ENCODE results near the gene CRELD1.
"Not testable (repeated sequence)": the region's sequence is repeated elsewhere in the genome, so short reads cannot be mapped to it uniquely, and the experiment has no call there.

Gene CRELD1

GRCh38 chr3:9935966-9936510 lies 2.4 kb downstream of the CRELD1 start:
- DNase-seq, result no peak

GRCh38 chr3:9937486-9938238 lies 4.0 kb downstream of the CRELD1 start:
- no peak for DNase-seq

GRCh38 chr3:9938966-9939365 lies 5.3 kb downstream of the CRELD1 start:
- no peak for DNase-seq

- not testable (repeated sequence) for DNase-seq
These were observed 6.3 kb downstream of the CRELD1 start for GRCh38 chr3:9939906-9940305.

- no peak for DNase-seq
These were observed 7.1 kb downstream of the CRELD1 start for GRCh38 chr3:9940746-9941145.

GRCh38 chr3:9942164-9942563 lies 8.5 kb downstream of the CRELD1 start:
- no peak for DNase-seq

GRCh38 chr3:9942934-9943690 lies 9.5 kb downstream of the CRELD1 start:
- DNase-seq, result no peak

- no peak for DNase-seq
These were observed 10.6 kb downstream of the CRELD1 start for GRCh38 chr3:9944271-9944670.

- DNase-seq, result no peak
These were observed 11.7 kb downstream of the CRELD1 start for GRCh38 chr3:9945358-9945757.

- peak; percentile 79 to 89 for DNase-seq
These were observed 12.7 kb downstream of the CRELD1 start for GRCh38 chr3:9946112-9947024.

- DNase-seq, result peak; percentile 61 to 84
These were observed 13.7 kb downstream of the CRELD1 start for GRCh38 chr3:9947025-9947995.

- no peak for DNase-seq
These were observed 15.0 kb downstream of the CRELD1 start for GRCh38 chr3:9948586-9948985.

GRCh38 chr3:9949115-9949514 lies 15.5 kb downstream of the CRELD1 start:
- no peak for DNase-seq

GRCh38 chr3:9949626-9950025 lies 16.0 kb downstream of the CRELD1 start:
- DNase-seq, result no peak

- DNase-seq, result no peak
These were observed 17.5 kb downstream of the CRELD1 start for GRCh38 chr3:9951126-9951525.

- no peak for DNase-seq
These were observed 17.9 kb downstream of the CRELD1 start for GRCh38 chr3:9951598-9951961.

GRCh38 chr3:9951962-9952805 lies 18.6 kb downstream of the CRELD1 start, which contains the start of gene PRRT3:
Gene PRRT3 (minus strand): TSS chr3:9952408. CDS start chr3:9950115, 2,293 bp downstream.
- DNase-seq, result peak in 1 of 2 experiments; percentile 18

- DNase-seq, result peak; percentile 95 to 96
These were observed 21.5 kb downstream of the CRELD1 start for GRCh38 chr3:9955067-9955502.

GRCh38 chr3:9955611-9956352 lies 22.1 kb downstream of the CRELD1 start:
- DNase-seq, result no peak

- peak; percentile 14 to 29 for DNase-seq
These were observed 23.6 kb downstream of the CRELD1 start for GRCh38 chr3:9957214-9957613.
